Left cardiac atrium (tissue), 4 donors: Measurements from ENCODE around the gene CFD. TPM values are rescaled to one million over a fixed set of nuclear protein-coding genes. Genes with fewer than 3 reads are reported as not detected.
A peak's percentile ranks its signal among the peaks of the same experiment; 100 is the strongest.
"Not testable (repeated sequence)": the region's sequence is repeated elsewhere in the genome, so short reads cannot be mapped to it uniquely, and the experiment has no call there.

Experiments used
- ATAC-seq, 2 donors: fragments of 200-7000 bp; cut with Tn5 transposase; one replicate each; pipeline ENCODE4 v1.9.1; 2020; ENCODE audit warnings: mild to moderate bottlenecking in 2 of 2, moderate library complexity in 2 of 2
- DNase-seq: peaks from one replicate; pipeline ENCODE4 v3.0.0-alpha.2; 2020
- intact Hi-C, 2 donors: fragments of 100-400 bp; cut with DNase I; formaldehyde crosslinking; loops; one replicate each; pipeline versions ENCODE4 v1.14.1 to v1.15.1; 2022 to 2023
- total RNA-seq, 2 donors: library from RNA; stranded (reverse); fragmentation: NEBNext Ultra II Directional; extraction: Animal tissue kit (Norgen Biotek cat#: 25700); gene quantifications; one replicate each; pipeline ENCODE4 v1.2.1, GENCODE V29; 2021
- donor health status: DM: no; HTN: yes; CAD: no.
- donor health status: DM: no; HTN: yes; CAD: no; lungs with severe emphysema.
- donor health status: DM: yes; HTN: yes; CAD: no.
- donor health status: Dilated cardiomyopathy.

Gene CFD
- total RNA-seq, 2 donors from 2014 or later: 277 to 861 TPM

DNA sequence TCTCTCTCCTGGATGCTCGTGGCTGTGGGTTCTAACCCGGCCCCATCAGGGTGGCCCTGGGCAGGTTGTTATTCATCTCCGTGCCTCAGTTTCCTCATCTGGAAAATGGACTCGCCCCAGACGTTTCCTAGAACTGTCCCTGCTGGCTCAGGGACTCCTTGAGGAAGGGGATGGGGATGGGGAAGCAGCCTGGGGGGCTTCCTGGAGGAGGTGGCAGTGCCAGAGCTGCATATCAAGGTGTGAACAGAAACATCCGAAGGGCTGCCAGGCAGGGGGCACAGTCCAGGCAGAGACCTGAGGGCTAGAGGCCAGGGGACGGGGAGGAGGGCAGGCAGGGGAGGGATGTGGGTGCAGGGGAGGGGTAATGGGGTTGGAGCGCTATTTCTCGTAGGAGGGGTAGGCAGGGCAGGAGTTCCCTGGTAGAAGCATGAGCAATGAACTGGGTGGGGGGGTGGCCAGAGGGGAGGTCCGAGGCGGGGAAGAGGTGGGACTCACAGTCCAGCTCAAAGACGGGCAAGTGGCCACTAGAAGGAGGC, 11.0 kb upstream of the CFD start:
- DNase-seq (peak; percentile 53), ATAC-seq (peak in 1 of 2 donors; percentile 47)
- intact Hi-C loops: loop anchor here in 1 of 2 donors (10.0 kb wide), 1 partner anchor 84 kb away; no protein-coding TSS in a partner anchor

DNA sequence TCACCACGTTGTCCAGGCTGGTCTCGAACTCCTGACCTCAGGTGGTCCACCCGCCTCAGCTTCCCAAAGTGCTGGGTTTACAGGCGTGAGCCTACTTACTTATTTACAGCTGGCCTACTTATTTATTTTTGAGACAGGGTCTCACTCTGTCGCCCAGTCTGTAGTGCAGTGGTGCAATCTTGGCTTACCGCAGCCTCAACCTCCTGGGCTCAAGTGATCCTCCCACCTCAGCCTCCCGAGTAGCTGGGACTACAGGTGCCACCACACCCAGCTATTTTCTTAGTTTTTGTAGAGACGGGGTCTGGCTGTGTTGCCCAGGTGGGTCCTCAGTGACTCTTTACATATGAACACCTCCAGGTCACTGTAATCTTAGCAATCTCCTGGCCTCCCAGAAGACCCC, 10.3 kb upstream of the CFD start:
- not testable (repeated sequence) for DNase-seq, ATAC-seq
- intact Hi-C loops: loop anchor here in 1 of 2 donors (10.0 kb wide), 1 partner anchor 84 kb away; no protein-coding TSS in a partner anchor

GRCh38 chr19:850221-850978, 9.1 kb upstream of the CFD start:
- intact Hi-C loops: loop anchor here (10.0 kb wide), 2 partner anchors 76 to 134 kb away; partner anchors contain the start of gene WDR18 (in 1 of the 2)
- peak; percentile 94 for DNase-seq
- peak; percentile 84 to 88 for ATAC-seq

DNA sequence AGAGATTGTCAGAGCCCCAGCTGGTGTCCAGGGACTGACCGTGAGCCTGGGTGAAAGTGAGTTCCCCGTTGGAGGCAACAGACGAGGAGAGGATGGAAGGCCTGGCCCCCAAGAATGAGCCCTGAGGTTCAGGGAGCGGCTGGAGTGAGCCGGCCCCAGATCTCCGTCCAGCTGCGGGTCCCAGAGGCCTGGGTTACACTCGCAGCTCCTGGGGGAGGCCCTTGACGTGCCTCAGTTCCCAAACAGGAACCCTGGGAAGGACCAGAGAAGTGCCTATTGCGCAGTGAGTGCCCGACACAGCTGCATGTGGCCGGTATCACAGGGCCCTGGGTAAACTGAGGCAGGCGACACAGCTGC, 8.5 kb upstream of the CFD start:
- ATAC-seq: no peak
- intact Hi-C loops: loop anchor here (10.0 kb wide), 2 partner anchors 76 to 134 kb away; partner anchors contain the start of gene WDR18 (in 1 of the 2)
- DNase-seq: no peak

GRCh38 chr19:852136-853013, 7.1 kb upstream of the CFD start, which contains the start of gene ELANE:
Gene ELANE (plus strand): TSS chr19:852303. CDS start chr19:852329, 26 bp downstream.
- intact Hi-C loops: loop anchor here (10.0 kb wide), 2 partner anchors 78 to 132 kb away; partner anchors contain the start of gene WDR18 (in 1 of the 2)
- no peak for ATAC-seq
- no peak for DNase-seq

DNA sequence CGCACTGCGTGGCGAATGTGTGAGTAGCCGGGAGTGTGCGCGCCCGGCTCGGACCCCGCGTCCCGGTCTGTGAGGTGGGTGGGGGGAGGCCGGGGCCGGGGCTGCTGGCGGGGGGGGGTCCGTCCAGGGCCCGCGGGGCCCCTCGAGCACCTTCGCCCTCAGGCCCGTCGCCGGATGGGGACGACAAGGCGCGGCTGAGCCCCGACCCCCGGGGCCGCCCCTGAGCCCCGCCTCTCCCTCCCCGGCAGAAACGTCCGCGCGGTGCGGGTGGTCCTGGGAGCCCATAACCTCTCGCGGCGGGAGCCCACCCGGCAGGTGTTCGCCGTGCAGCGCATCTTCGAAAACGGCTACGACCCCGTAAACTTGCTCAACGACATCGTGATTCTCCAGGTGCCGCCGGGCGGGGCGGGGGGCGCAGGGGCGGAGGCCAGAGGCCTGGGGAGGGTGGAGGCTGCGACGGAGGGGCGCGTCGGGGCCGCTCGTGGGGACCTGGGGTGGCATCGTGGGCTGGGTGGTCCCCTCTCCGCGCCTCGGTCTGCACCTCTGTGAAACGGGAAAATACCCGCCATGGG, 6.4 kb upstream of the CFD start:
- ATAC-seq (no peak), DNase-seq (no peak)
- intact Hi-C loops: loop anchor here (10.0 kb wide), 2 partner anchors 78 to 132 kb away; partner anchors contain the start of gene WDR18 (in 1 of the 2)

- intact Hi-C loops: loop anchor here (10.0 kb wide), 2 partner anchors 79 to 131 kb away; partner anchors contain the start of gene WDR18 (in 1 of the 2)
- not testable (repeated sequence) for DNase-seq
These were observed 5.7 kb upstream of the CFD start for GRCh38 chr19:853614-854220.

DNA sequence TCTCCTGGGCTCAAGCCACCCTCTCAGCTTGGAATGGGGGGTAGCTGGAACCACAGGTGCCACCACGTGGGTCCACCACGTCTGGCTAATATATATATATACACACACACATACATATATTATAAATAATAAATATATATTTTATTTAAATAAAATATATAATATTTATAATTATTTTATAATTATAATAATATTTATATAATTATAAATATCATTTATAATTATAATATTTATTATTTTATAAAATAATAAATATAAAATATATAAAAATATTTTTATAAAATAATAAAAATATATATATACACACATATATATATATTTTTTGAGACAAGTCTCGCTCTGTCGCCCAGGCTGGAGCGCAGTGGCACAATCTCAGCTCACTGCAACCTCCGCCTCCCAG, 4.9 kb upstream of the CFD start:
- DNase-seq (no peak), ATAC-seq (no peak)
- intact Hi-C loops: loop anchor here (10.0 kb wide), 2 partner anchors 80 to 130 kb away; partner anchors contain the start of gene WDR18 (in 1 of the 2)

More at GRCh38 chr19:853614-854220, 5.7 kb upstream of the CFD start:
- not testable (repeated sequence) for ATAC-seq

DNA sequence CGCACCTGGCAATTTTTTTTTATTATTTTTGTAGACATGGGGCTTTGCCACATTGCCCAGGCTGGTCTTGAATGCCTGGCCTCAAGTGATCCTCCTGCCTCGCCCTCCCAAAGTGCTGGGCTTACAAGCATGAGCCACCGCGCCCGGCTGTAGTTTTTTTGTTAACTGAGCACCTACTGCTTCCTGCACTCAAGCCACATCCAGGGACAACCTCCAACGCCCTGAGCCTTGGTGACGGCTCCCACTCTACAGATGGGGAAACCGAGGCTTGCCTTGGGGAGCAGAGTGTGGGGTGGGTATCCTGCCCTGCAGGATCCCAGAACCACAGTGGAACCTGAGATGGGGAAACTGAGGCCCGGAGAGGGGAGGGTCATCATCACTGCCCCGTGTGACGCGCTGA, 4.3 kb upstream of the CFD start:
- no peak for ATAC-seq
- no peak for DNase-seq
- intact Hi-C loops: loop anchor here (10.0 kb wide), 2 partner anchors 80 to 130 kb away; partner anchors contain the start of gene WDR18 (in 1 of the 2)

GRCh38 chr19:855566-856120, 3.8 kb upstream of the CFD start:
- intact Hi-C loops: loop anchor here (10.0 kb wide), 2 partner anchors 81 to 129 kb away; partner anchors contain the start of gene WDR18 (in 1 of the 2)
- DNase-seq (no peak), ATAC-seq (no peak)

DNA sequence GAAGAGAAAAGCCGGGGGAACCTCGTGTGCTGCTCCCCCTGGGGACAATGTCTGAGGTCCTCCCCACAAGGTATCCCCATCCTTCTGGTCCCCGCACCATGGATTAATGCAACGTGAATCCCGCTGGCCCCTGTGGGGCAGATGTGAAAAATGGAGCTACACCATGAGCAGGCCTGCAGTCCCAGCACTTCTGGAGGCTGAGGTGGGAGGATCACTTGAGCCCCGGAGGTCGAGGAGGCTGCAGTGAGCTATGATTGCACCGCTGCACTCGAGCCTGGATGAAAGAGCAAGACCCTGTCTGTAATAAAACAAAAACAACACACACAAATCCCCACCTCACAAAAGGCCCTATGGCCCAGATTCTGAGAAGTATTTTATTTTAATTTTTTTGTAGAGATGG, 1.2 kb upstream of the CFD start:
- intact Hi-C loops: loop anchor here (10.0 kb wide), 2 partner anchors 83 to 127 kb away; partner anchors contain the start of gene WDR18 (in 1 of the 2)
- no peak for ATAC-seq

DNA sequence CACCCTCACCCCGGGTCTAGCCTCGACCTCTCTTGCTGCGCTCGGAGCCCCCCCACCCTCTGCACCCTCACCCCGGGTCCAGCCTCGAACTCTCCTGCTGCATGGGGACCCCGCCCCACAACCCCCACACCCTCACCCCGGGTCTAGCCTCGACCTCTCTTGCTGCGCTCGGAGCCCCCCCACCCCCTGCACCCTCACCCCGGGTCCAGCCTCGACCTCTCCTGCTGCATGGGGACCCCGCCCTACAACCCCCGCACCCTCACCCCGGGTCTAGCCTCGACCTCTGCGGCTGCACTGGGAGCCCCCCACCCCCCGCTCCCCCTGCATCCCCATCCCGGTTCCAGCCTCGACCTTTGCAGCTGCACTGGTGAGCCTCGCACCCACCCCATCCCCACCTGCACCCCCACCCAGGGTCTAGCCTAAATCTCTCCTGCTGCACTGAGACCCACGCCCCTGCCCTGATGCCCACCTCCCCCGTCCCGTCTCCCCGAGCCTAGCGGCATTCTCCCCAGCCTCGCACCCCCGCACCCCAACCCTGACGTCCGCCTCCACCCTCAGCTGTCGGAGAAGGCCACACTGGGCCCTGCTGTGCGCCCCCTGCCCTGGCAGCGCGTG, 1.8 kb downstream of the CFD start:
- intact Hi-C loops: loop anchor here (5.0 kb wide), 1 partner anchor 56 kb away; the partner anchor contains the start of gene KISS1R (in 2 of the 2)
- ATAC-seq (no peak), DNase-seq (no peak)

More for the DNA sequence above, 1.2 kb upstream of the CFD start:
- no peak for DNase-seq

DNA sequence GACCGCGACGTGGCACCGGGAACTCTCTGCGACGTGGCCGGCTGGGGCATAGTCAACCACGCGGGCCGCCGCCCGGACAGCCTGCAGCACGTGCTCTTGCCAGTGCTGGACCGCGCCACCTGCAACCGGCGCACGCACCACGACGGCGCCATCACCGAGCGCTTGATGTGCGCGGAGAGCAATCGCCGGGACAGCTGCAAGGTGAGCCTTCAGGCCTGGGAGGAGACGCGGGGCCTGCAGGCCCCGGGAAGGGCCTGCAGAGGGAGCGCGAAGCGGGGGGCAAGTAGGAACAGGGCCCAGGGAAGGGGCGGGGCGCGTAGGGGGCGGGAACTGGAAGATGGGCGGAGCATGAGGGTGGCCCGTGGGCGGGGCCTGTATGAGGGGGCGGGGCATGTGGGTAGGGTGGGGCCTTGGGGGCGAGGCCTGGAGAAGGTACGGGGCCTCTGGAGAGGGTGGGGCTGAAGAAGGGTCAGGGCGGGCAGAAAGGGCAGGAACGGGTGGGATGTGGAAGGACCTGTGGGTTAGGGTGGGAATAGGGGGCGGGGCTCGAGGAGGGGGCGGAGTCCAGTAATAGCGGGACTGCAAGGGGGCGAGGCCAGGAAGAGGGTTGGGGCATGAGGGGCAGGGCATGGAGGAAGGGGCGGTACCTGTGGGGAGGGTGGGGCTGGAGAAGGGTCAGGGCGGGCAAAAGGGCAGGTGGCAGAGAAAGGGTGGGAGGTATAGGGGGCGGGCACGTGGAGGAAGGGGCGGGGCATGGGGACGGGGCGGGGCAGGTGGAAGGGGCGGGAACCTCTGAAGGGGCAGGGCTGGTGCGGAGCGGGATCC, 2.5 kb downstream of the CFD start:
- ATAC-seq (peak in 1 of 2 donors; percentile 9), DNase-seq (no peak)
- intact Hi-C loops: loop anchor here (5.0 kb wide), 1 partner anchor 55 kb away; the partner anchor contains the start of gene KISS1R (in 2 of the 2)

DNA sequence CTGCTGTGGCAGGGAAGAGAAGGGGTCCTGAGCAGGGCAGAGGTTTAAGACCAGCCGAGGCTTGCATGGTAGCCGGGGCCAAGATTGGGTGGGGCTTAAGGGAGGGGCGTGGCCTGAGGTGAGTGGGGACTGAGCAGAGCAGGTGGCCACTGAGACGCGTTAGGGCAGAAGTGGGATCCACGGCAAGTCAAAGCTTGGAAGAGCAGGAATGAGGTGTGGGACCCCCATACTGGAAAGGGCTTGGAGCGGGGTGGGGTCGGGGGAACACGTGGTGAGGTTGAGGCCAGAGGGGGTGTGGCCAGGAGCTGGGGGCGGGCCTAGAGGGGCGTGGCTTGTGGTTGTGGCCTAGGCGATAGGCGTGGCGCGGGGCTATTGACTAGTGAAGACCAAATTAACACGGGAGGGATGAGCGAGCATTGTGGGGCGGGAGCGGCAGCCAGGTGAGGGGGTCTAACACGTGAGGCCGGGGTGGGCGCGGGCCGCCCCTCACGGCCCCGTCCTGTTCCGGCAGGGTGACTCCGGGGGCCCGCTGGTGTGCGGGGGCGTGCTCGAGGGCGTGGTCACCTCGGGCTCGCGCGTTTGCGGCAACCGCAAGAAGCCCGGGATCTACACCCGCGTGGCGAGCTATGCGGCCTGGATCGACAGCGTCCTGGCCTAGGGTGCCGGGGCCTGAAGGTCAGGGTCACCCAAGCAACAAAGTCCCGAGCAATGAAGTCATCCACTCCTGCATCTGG, 3.3 kb downstream of the CFD start:
- DNase-seq (peak; percentile 75), ATAC-seq (peak in 1 of 2 donors; percentile 35)
- intact Hi-C loops: loop anchor here (5.0 kb wide), 1 partner anchor 55 kb away; the partner anchor contains the start of gene KISS1R (in 2 of the 2)

DNA sequence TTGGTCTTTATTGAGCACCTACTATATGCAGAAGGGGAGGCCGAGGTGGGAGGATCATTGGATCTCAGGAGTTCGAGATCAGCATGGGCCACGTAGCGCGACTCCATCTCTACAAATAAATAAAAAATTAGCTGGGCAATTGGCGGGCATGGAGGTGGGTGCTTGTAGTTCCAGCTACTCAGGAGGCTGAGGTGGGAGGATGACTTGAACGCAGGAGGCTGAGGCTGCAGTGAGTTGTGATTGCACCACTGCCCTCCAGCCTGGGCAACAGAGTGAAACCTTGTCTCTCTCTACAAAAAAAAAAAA, 3.8 kb downstream of the CFD start:
- ATAC-seq (no peak), DNase-seq (no peak)
- intact Hi-C loops: loop anchor here (5.0 kb wide), 1 partner anchor 54 kb away; the partner anchor contains the start of gene KISS1R (in 2 of the 2)
